Parathyroid adenoma (tissue), 2 donors: ENCODE results near the gene SOX15.

Experiments used
- H2AFZ ChIP-seq: fragments of 300-600 bp; sonication (generic); one replicate; pipeline ENCODE4 v1.7.0; 2017; ENCODE audit warnings: antibody characterized with exemption, mild to moderate bottlenecking
- H3K27ac ChIP-seq: fragments of 300-600 bp; sonication (generic); one replicate; pipeline ENCODE4 v1.7.0; 2017
- H3K27me3 ChIP-seq: fragments of 300-600 bp; sonication (generic); one replicate; pipeline ENCODE4 v1.7.0; 2017; ENCODE audit warnings: low read length; ENCODE audit not compliant: control insufficient read depth, insufficient read depth
- H3K36me3 ChIP-seq: fragments of 300-600 bp; sonication (generic); one replicate; pipeline ENCODE4 v1.7.0; 2017; ENCODE audit warnings: low read length; ENCODE audit not compliant: control insufficient read depth, insufficient read depth
- H3K4me1 ChIP-seq: fragments of 300-600 bp; sonication (generic); one replicate; pipeline ENCODE4 v1.7.0; 2017; ENCODE audit warnings: control low read depth
- H3K4me2 ChIP-seq: fragments of 300-600 bp; sonication (generic); one replicate; pipeline ENCODE4 v1.7.0; 2017; ENCODE audit warnings: low read length
- H3K4me3 ChIP-seq: fragments of 300-600 bp; sonication (generic); one replicate; pipeline ENCODE4 v1.7.0; 2017; ENCODE audit warnings: low read depth, low read length
- H3K79me2 ChIP-seq: fragments of 300-600 bp; sonication (generic); one replicate; pipeline ENCODE4 v1.7.0; 2017; ENCODE audit warnings: control low read depth
- H3K9ac ChIP-seq: fragments of 300-600 bp; sonication (generic); one replicate; pipeline ENCODE4 v1.7.0; 2017; ENCODE audit warnings: mild to moderate bottlenecking
- H3K9me3 ChIP-seq: fragments of 300-600 bp; sonication (generic); one replicate; pipeline ENCODE4 v1.7.0; 2017; ENCODE audit warnings: low read length; ENCODE audit not compliant: control insufficient read depth
- TF ChIP-seq, protein P1 (sequence below): fragments of 300-600 bp; sonication (generic); IDR thresholded peaks from one replicate; pipeline ENCODE4 v1.7.0; 2017; ENCODE audit warnings: antibody characterized with exemption, mild to moderate bottlenecking
- donor health status: primary hyperparathyroidism.

SOX15 gene

DNA sequence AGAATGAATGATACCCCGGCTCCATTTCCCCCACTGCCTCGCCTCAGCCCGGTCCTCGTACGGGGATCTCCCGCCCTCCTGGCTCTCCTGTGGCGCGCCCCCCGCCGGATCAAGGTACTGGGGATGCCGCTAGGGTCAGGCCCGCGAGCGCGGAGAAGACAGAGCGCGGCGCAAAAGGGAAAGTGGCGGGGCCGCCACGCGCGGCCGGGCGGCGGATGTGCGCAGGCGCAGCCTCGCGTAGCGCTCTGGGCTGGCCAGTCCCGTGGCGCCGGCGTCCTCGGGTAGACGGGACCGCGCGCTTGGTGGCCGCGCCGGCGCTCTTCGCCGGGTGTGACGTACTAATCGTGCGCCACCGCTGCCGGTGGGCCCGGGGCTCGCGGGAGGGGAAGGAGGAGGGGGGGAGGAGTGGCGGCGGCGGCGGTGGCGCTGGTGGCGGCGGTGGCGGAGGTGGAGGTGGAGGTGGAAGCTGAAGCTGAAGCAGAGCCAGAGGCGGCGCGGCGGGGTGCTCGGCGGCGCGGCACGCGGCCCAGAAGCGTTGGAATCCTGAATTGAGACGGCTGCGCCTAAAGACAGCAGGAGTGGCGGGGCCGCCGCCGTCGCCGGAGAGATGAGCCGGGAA is 28.2 kb downstream of the SOX15 start, which contains the start of gene SENP3:
Gene SENP3, plus strand, starts transcription at position 331 of the 619 bp plus-strand sequence. CDS start 1,158 bp downstream, outside the sequence.
- Histone ChIP-seq H3K9me3 (no peaks in the 10 kb centered on the region), H3K79me2 (peaks cover 23% of the 10 kb centered on the region), H3K4me1 (peaks cover 31% of the 10 kb centered on the region), H2AFZ (peak within 1 kb of the TSS; percentile 93), H3K36me3 (no peaks in the 10 kb centered on the region), H3K27ac (peak within 1 kb of the TSS; percentile 96), H3K4me2 (peak within 1 kb of the TSS; percentile 99), H3K4me3 (peak within 1 kb of the TSS; percentile 87), H3K27me3 (no peaks in the 10 kb centered on the region), H3K9ac (peak within 1 kb of the TSS; percentile 85)
- TF ChIP-seq, protein P1, sequence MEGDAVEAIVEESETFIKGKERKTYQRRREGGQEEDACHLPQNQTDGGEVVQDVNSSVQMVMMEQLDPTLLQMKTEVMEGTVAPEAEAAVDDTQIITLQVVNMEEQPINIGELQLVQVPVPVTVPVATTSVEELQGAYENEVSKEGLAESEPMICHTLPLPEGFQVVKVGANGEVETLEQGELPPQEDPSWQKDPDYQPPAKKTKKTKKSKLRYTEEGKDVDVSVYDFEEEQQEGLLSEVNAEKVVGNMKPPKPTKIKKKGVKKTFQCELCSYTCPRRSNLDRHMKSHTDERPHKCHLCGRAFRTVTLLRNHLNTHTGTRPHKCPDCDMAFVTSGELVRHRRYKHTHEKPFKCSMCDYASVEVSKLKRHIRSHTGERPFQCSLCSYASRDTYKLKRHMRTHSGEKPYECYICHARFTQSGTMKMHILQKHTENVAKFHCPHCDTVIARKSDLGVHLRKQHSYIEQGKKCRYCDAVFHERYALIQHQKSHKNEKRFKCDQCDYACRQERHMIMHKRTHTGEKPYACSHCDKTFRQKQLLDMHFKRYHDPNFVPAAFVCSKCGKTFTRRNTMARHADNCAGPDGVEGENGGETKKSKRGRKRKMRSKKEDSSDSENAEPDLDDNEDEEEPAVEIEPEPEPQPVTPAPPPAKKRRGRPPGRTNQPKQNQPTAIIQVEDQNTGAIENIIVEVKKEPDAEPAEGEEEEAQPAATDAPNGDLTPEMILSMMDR, result peak; percentile 15

DNA sequence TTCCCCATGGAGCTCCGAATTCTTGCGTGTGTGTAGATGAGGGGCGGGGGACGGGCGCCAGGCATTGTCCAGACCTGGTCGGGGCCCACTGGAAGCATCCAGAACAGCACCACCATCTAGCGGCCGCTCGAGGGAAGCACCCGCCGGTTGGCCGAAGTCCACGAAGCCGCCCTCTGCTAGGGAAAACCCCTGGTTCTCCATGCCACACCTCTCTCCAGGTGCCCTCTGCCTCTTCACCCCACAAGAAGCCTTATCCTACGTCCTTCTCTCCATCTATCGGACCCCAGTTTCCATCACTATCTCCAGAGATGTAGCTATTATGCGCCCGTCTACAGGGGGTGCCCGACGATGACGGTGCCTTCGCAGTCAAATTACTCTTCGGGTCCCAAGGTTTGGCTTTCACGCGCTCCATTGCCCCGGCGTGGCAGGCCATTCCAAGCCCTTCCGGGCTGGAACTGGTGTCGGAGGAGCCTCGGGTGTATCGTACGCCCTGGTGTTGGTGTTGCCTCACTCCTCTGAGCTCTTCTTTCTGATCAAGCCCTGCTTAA is 28.8 kb downstream of the SOX15 start:
- H3K79me2 ChIP-seq, result peaks cover 23% of the 10 kb centered on the region
- TF ChIP-seq, protein P1, result peak; percentile 82
- peaks cover 31% of the 10 kb centered on the region for H3K4me1 ChIP-seq
- peak overlapping the region; percentile 99 for H3K4me2 ChIP-seq
- H3K27ac ChIP-seq, result peak overlapping the region; percentile 96
- no peaks in the 10 kb centered on the region for H3K9me3 ChIP-seq
- no peaks in the 10 kb centered on the region for H3K36me3 ChIP-seq
- peak overlapping the region; percentile 87 for H3K4me3 ChIP-seq
- H3K9ac ChIP-seq, result peak overlapping the region; percentile 31
- H3K27me3 ChIP-seq, result no peaks in the 10 kb centered on the region
- peak overlapping the region; percentile 93 for H2AFZ ChIP-seq

DNA sequence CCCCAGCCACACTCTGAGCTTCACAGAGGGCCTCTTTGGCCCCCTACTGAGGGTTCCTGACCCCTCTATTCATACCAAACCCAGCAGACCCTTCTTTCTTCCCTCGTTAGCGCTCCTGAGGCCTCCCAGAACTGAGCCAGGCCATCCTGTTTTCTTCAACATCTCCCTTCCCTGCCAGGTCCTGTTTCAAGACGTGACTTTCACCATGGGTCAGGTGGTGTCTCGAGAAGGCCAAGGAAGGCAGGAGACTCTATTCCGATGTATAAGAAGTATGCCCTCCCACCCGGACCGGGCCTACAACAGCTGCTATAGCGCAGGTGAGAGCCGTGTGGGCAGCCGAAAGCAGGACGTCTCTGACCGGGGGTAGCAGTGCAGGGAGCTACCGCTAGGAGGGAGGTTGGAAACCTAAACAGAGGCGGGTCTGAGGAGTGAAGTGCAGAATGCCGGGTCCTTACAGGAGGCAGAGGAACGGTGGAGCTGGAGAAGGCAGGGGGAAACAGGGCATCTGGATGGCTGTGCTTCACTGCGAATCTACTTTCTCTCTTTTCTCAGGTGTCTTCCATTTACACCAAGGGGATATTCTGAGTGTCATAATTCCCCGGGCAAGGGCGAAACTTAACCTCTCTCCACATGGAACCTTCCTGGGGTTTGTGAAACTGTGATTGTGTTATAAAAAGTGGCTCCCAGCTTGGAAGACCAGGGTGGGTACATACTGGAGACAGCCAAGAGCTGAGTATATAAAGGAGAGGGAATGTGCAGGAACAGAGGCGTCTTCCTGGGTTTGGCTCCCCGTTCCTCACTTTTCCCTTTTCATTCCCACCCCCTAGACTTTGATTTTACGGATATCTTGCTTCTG is 29.5 kb downstream of the SOX15 start:
- Histone ChIP-seq H3K4me3 (peak overlapping the region; percentile 87), H3K4me2 (peak overlapping the region; percentile 99), H3K27me3 (no peaks in the 10 kb centered on the region), H3K9me3 (no peaks in the 10 kb centered on the region), H3K4me1 (peaks cover 31% of the 10 kb centered on the region), H3K27ac (peak overlapping the region; percentile 96), H3K9ac (no peak overlapping the region), H3K36me3 (no peaks in the 10 kb centered on the region), H3K79me2 (peaks cover 23% of the 10 kb centered on the region), H2AFZ (peak overlapping the region; percentile 93)
- TF ChIP-seq, protein P1, result peak; percentile 68

DNA sequence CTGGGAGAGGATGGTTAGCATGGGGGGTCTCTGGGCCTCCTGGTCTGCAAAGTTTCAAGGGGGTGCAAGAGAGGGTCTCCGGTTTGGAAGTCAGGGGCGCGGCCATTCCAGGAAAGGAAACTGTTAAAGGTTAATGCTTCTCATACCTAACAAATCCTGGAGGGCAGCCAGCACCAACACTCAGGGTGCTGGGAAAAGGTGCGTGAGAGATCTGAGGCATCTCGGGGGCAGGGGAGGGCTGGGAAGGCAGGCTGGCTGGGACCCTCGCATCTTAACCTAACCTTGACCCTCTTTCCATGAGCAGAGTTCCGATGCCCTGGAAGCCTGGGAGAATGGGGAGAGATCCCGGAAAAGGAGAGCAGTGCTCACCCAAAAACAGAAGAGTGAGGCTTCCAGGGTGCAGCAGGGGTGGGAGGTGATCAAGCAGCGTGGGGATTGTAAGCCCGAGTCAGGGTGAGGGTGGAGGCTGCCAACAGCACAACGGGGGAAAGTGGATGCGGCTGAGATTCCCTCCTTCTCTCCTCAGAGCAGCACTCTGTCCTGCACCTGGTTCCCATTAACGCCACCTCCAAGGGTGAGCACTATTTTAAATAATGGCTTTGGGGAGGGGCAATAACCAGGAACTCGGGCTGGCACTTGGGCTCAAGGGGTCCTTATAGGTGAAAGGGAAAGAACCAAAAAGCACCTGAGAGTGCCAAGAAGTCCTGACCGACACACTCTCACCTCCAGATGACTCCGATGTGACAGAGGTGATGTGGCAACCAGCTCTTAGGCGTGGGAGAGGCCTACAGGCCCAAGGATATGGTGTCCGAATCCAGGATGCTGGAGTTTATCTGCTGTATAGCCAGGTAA is 30.3 kb downstream of the SOX15 start:
- peak overlapping the region; percentile 99 for H3K4me2 ChIP-seq
- no peaks in the 10 kb centered on the region for H3K27me3 ChIP-seq
- TF ChIP-seq, protein P1, result no peak
- H3K4me1 ChIP-seq, result peaks cover 31% of the 10 kb centered on the region
- H3K9ac ChIP-seq, result peak overlapping the region; percentile 89
- no peaks in the 10 kb centered on the region for H3K36me3 ChIP-seq
- H2AFZ ChIP-seq, result peak overlapping the region; percentile 93
- no peaks in the 10 kb centered on the region for H3K9me3 ChIP-seq
- H3K4me3 ChIP-seq, result peak overlapping the region; percentile 87
- peak overlapping the region; percentile 96 for H3K27ac ChIP-seq
- H3K79me2 ChIP-seq, result peaks cover 19% of the 10 kb centered on the region
